OCI-LY3 (cell line): ENCODE measurements around the gene HDC.

ENCODE experiments used
- CTCF ChIP-seq: fragments of 200-600, 300-600 bp; sonication (generic); IDR thresholded peaks from 2 replicates; pipeline ENCODE4 v1.5.1; 2014; ENCODE audit warnings: antibody characterized with exemption, low read length, low read depth
- EZH2phosphoT487 ChIP-seq: fragments of 200-600 bp; shearing (Covaris generic); IDR thresholded peaks from 2 replicates; pipeline ENCODE4 v1.6.1; 2018; ENCODE audit warnings: antibody characterized with exemption, mixed run types, low read depth

GRCh38 chr15:50225938-50226337 lies 39.6 kb downstream of the HDC start:
- TF ChIP-seq CTCF = no peak
- no peak for TF ChIP-seq EZH2phosphoT487
